Measurements from ENCODE around the gene LETMD1. TPM values are rescaled to one million over a fixed set of nuclear protein-coding genes. Genes with fewer than 3 reads are reported as not detected.

Gene LETMD1
- total and polyA plus RNA-seq, 8 donors, result 33.6 to 527 (median 79.7) TPM

- peaks cover 83 to 100% (median 100%) of the 10 kb centered on the region in 4 donors for H3K36me3 ChIP-seq
- DNase-seq, result no peak
- WGBS, 5 donors, result 73 to 88% (median 83%) methylated on average over 7 of the region's 7 CpGs
- TF ChIP-seq EP300 (IDR thresholded peaks at IDR 0.05), result no peak
- TF ChIP-seq POLR2AphosphoS5 (IDR thresholded peaks at IDR 0.05), result no peak
- no peak for TF ChIP-seq POLR2A (IDR thresholded peaks at IDR 0.05)
- TF ChIP-seq CTCF (IDR thresholded peaks at IDR 0.05), result no peak
- H3K4me1 ChIP-seq, result peaks cover 0 to 5% (median 0%) of the 10 kb centered on the region in 4 donors
- H3K27ac ChIP-seq, result no peak overlapping the region
- H3K27me3 ChIP-seq, result no peaks in the 10 kb centered on the region
- no peak overlapping the region for H3K4me3 ChIP-seq
- intact Hi-C loops (cut with DNase I; ENCODE audit: low total_unique reads), result no loop called here
- H3K9me3 ChIP-seq, result no peaks in the 10 kb centered on the region
Observed at GRCh38 chr12:51059086-51059485, 11.0 kb downstream of the LETMD1 start.

GRCh38 chr12:51062631-51063397 is 14.7 kb downstream of the LETMD1 start:
- Histone ChIP-seq H3K9me3 (no peaks in the 10 kb centered on the region), H3K36me3 (peaks cover 81 to 100% (median 100%) of the 10 kb centered on the region in 4 donors)
- no peak for TF ChIP-seq POLR2A (IDR thresholded peaks at IDR 0.05)
- no peak for TF ChIP-seq CTCF (IDR thresholded peaks at IDR 0.05)
- no peak for TF ChIP-seq POLR2AphosphoS5 (IDR thresholded peaks at IDR 0.05)
- TF ChIP-seq EP300 (IDR thresholded peaks at IDR 0.05), result no peak

GRCh38 chr12:51065530-51065929 is 17.4 kb downstream of the LETMD1 start:
- H3K27ac ChIP-seq, result no peak overlapping the region
- intact Hi-C loops (cut with DNase I; ENCODE audit: low total_unique reads), result no loop called here
- no peak overlapping the region for H3K4me3 ChIP-seq
- peaks cover 0 to 5% (median 0%) of the 10 kb centered on the region in 4 donors for H3K4me1 ChIP-seq
- no peak for DNase-seq
- no peaks in the 10 kb centered on the region for H3K27me3 ChIP-seq
- TF ChIP-seq EP300 (IDR thresholded peaks at IDR 0.05) (no peak), POLR2A (IDR thresholded peaks at IDR 0.05) (no peak), CTCF (IDR thresholded peaks at IDR 0.05) (no peak), POLR2AphosphoS5 (IDR thresholded peaks at IDR 0.05) (no peak)
- peaks cover 77 to 100% (median 100%) of the 10 kb centered on the region in 4 donors for H3K36me3 ChIP-seq
- 93 to 98% (median 97%) methylated on average over 4 to 5 of the region's 5 CpGs for WGBS, 5 donors
- H3K9me3 ChIP-seq, result no peaks in the 10 kb centered on the region

More at GRCh38 chr12:51062631-51063397, 14.7 kb downstream of the LETMD1 start:
- Histone ChIP-seq H3K27me3 (no peaks in the 10 kb centered on the region), H3K4me3 (no peak overlapping the region), H3K27ac (peak overlapping the region in 1 of 5 donors; percentile 11), H3K4me1 (peaks cover 0 to 5% (median 0%) of the 10 kb centered on the region in 4 donors)
- WGBS, 5 donors, result 66 to 80% (median 74%) methylated on average over 9 of the region's 9 CpGs
- no peak for DNase-seq
- intact Hi-C loops (cut with DNase I; ENCODE audit: low total_unique reads), result no loop called here

GRCh38 chr12:51067229-51067628 is 19.1 kb downstream of the LETMD1 start:
- H3K27ac ChIP-seq, result no peak overlapping the region
- 67 to 85% (median 70%) methylated on average over 4 of the region's 4 CpGs for WGBS, 5 donors
- peaks cover 80 to 100% (median 100%) of the 10 kb centered on the region in 4 donors for H3K36me3 ChIP-seq
- no peaks in the 10 kb centered on the region for H3K9me3 ChIP-seq
- no peak overlapping the region for H3K4me3 ChIP-seq
- intact Hi-C loops (cut with DNase I; ENCODE audit: low total_unique reads), result no loop called here
- no peak for DNase-seq
- H3K4me1 ChIP-seq, result peaks cover 0 to 5% (median 0%) of the 10 kb centered on the region in 4 donors
- TF ChIP-seq POLR2A (IDR thresholded peaks at IDR 0.05) (no peak), POLR2AphosphoS5 (IDR thresholded peaks at IDR 0.05) (no peak), EP300 (IDR thresholded peaks at IDR 0.05) (no peak), CTCF (IDR thresholded peaks at IDR 0.05) (no peak)
- H3K27me3 ChIP-seq, result no peaks in the 10 kb centered on the region

Data from stomach (tissue), 9 donors.